Mucosa of gallbladder (tissue), 1 donor: ENCODE data around the gene VAV2. TPM values are rescaled to one million over a fixed set of nuclear protein-coding genes. Genes with fewer than 3 reads are reported as not detected.
"Not testable (repeated sequence)": the region's sequence is repeated elsewhere in the genome, so short reads cannot be mapped to it uniquely, and the experiment has no call there.

Experiments used
- DNase-seq: peaks from one replicate; pipeline ENCODE4 v3.0.0-alpha.2; 2020; ENCODE audit warnings: low spot score
- total RNA-seq: library from RNA; stranded (reverse); gene quantifications from one replicate; pipeline ENCODE4 v1.2.1, GENCODE V29; 2021
- donor health status: DM: no; HTN: no; CAD: no.

Gene VAV2
- total RNA-seq, 1 donor from 2014 or later: 64.4 TPM

DNA sequence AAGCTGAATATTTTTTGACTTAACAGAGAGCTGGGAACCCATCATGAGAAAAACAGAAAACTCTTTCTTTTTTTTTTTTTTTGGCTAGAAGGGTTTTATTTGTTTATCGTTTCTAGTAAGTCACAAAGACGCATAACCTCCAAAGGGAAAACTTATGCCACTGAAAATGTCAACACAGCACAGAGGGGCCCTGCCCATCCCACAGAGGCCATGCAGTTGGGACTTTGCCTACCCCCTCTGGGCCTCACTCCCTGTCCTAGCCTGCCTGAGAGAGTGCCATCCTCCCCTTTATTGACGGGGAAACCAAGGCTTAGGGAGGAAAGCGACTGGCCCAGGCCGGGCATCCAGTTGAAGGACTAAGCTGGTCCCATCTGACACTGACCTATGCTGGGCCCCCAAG is 74.7 kb downstream of the VAV2 start:
- no peak for DNase-seq

DNA sequence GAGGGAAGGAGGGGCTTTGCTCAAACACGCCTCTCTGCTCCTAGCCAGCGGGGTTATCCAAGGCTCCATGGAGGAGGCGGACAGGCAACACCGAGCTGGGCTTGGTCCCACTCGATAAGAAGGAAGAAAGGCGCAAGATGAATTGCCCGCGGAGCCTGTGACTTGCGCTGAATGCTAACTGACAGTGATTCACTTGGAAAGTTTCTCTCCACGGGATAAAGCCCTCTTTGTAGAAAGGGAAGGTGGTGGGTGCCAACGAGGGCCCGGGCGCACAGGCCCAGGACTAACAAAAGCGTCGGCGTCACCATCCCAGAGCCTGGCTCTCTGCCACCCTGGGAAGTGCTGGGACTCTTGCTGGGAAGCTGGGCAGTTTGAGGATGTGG is 76.0 kb downstream of the VAV2 start:
- no peak for DNase-seq

DNA sequence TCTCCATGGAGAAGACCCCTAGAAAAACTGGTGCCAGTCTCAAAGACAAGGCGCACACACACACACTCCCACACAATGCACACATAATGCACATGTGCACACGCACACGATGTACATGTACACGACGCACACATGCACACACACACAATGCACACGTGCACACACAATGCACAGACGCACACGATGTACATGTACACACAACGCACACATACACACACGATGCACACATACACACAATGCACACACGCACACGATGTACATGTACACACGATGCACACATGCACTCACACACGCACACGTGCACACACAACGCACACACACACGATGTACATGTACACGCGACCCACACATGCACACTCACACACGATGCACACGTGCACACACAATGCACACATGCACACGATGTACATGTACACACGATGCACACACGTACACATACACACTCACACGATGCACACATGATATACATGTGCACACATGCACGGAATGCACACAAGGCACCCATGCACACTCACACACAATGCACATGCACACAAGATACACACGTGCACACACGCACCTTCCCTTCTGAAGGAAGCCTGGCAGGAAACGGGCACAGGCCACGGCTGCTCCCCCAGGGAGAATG is 76.5 kb downstream of the VAV2 start:
- DNase-seq: no peak

DNA sequence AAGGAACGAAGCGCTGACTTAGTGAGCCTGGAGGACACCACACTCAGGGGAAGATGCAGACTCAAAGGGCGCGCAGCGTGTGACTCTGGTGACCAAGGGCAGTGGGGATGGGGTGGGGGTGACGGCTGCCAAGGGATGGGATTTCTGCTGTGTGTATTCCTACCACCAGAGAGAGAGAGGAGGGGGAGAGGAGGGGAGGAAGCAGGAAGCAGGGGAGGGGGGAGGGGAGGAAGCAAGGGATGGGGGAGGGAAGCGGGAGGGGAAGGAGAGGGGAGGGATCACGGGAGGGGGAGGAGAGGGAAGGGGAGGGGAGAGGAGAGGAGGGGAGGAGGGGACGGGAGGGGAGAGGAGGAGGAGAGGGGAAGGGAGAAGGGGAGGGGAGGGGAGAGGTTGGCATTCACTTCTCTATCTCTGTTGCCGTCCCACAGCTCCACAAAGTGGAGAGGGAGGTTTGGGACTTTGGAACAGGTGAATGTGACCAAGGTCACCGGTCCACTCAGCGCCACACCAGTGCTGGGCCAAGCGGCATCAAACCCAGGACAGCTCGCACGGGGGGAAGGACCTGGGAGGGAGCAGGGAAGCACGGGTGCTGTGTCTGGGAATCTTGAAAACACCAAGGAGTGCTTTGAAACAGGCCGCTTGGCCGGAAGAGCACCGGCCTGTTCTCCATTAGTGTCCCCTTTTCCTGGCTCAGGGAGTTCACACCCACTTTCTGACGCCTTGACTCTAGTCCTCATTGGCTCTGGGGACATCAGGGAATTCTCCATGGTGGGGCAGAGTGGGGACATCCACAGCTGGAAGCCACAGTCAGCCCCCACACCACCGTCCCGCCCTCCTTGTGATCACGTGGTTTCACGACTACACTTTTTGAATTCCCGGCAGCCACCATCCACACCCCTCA is 77.4 kb downstream of the VAV2 start:
- no peak for DNase-seq

DNA sequence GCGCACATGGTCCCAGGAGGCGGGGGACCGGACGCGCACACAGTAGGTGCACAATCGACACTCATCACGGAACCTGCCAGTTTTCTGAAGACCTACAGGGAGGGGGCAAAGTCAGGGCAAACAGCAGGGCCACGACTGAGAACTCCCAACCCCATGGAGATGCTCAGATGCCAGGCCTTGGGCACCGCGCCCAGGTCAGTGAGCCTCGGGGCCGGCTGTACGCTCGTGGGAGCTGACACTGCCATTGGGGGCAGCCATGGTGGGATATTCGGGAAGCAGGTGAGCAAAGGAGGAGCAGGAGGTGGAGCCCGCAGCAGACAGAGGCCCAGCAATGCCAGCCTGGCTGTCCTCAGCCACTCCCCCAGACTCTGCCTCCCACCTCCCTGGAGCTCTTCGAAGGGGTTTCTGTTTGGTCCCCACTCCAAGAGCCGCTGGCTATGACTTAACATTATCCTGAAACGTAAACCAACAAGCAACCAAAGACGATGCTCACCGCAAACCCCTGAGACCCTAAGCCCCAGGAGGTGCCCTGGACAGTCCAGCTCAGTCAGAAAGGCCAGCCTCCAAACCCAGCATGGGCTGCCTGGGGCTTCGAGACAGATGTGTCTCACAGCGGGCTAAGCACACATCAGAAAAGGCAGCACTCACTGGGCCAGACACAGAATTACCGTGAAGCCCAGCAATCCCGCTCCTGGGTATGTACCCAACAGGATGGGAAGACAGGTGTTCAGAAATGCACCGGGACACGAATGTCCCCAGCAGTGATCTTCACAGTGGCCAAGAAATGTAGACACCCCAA is 78.4 kb downstream of the VAV2 start:
- DNase-seq: no peak

DNA sequence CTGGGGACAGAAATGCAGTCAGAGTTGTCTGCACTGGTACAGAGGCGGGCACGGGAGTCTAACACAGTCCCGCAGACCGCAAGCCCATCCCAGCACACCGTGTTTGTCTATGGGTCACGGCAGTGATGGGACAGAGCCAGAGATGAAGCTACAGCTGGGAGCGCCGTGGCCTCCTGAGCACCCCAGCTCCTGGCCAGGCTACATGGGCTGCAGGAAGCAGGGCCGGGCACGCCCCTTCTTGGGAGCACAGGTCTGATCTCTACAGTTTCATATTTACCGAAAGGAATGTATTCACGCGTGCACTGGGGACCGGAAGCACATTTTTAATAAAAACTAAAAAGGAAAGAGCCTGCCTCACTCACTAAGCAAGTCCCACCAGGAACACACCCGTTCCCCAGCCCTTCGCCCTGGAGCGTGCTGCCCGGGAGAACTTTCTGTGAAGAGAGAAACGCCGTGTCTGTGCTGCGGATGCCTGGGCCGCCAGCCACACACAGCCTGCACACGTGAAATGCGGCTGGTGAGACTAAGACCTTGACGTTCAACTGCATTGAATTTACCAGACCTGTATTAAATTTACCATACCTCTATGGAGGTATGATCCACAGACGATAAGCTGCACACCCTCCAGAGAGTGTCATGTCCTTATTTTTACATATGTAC is 81.1 kb downstream of the VAV2 start:
- DNase-seq: peak; percentile 56

DNA sequence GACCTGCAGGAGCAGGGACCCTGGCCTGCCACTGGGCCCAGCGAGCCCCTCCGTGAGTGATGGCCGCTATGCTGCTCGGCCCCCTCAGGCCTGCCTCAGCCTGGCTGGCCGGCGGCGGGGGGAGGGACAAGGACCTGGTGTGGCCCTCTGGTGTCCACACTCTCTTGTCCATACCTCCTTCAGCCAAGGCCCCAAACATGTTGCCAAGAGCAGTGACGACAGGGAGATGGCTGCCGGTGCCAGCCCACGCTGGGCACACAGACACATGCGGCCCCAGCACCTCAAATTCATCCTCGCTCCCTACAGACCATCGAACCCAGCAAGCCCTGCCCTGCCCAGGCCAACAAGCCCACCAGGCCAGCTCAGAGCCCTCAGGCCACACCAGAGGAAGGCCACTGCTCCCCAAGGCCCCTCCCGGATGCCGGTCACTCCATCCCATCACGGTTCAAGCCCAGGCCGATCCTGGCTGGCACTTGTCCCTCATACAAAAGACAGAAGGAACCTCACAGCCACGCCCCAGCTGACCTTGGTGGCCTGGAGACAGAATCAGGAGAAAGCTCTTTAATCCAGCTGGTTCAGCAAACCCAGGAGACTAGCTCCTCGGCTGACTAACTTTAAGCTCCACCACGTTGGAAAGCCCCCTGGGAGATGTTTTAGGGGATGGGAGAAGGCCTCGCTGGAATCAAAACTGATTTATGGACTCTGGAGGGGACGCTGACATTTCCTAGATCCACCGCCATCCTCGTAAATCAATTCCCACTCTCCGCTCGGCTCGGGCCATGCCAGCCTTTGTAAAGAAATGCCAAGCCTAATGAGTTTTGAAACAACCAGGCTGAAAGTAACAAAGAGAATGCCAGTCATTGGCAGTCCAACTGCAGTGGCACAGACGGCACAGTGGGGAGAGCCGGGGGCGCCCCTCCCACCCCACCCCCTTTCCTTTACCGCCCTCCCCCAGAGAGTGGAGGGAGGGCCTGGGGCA is 84.9 kb downstream of the VAV2 start:
- no peak for DNase-seq

DNA sequence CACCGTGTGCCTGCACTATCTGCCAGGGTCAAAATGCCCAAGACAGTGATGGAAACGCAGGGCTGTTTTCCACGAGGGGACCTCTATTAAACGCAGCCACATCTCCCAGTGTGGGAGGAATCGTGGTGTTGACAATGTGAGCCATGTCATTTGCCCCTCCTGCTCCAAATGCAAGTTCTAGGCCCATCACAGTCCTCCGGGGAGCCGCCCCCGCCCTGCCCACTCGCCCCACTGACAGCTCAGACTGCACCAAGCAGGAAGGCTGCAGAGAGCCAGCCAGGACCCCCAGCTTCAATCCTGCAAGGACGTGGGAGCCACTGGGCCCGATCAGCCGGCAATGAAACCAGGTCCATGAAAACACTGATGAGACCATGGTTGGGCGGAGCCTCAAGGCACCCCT is 85.9 kb downstream of the VAV2 start:
- no peak for DNase-seq

DNA sequence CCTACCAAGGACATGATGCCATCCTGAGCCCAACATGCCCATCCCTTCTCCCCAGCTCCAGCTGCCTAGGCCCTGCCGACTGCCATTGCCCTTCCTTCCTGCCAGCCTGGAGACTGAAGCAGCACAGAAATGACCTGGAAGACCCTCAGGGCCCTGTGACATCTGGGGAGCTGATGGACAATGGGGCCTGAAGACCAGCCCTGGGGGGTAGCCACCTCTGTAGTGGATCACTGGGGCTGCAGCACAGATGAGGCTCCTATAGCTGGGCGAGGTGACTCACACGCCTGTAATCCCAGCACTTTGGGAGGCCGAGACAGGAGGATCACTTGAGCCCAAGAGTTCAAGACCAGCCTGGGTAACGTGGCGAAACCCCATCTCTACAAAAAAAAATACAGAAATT is 86.6 kb downstream of the VAV2 start:
- DNase-seq: no peak

DNA sequence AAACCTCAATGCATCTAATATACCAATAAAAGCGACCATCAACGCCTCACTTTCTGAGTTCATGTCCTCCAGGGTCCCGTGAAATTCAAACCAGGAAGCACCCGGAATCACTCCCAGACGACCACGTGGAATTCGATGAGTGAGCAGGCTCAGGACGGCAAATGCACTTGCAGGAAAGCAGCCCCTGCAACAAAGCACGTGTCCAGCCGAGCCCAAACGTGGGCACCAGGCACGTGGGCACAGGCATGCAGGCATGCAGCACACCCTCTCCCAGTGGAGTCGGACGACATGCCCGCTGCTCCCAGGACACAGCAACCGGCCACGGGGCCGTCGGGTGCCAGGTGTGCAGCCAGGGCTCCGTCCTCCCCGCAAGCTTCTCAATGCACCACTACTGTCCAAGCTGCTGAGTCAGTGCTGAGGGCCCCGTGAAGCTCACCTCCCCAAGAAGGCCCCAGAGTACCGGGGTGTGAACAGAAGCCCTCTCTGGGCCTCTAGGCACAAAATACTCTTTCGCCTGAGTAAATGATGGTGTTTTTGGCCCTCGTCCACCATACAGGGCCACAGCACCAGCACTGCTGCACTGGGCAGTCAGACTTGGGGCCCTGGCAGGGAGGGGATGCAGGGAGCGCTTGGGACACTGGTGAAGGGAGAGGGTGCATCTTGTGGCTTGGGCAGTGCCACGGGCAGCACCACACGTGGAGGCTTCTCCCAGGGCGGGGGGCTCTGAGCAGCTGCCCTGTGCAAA is 87.6 kb downstream of the VAV2 start:
- DNase-seq: no peak

DNA sequence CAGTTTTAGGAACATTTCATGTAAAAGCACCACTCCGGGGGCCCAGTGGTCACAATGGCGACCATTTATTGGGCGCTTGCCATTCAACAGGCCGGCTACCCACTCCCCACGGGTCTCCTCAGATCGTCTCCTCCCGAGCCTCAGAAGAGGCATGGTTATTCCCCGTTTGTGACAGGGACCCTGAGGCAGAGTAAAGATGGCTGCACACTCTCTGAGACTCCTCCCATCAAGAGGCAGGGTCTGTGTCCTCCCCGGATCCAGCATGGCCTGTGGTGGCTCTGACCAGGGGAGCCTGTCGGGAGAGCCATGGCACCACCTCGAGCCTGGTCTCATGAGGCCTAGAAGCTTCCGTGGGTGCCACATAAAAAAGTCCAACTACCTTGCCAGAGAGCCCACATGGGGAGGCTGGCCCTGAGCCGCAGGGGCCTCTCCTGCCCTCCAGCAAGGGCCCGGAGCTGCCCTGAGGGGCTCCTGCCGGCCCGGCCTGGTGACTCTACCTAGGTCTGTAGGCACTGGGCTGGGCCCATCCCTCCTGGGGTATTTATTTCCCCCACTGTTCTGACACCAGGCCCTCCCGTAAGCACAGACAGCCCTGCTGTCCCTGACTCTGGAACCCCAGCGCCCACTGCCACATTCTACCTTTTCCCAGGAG is 90.8 kb downstream of the VAV2 start:
- DNase-seq: no peak

DNA sequence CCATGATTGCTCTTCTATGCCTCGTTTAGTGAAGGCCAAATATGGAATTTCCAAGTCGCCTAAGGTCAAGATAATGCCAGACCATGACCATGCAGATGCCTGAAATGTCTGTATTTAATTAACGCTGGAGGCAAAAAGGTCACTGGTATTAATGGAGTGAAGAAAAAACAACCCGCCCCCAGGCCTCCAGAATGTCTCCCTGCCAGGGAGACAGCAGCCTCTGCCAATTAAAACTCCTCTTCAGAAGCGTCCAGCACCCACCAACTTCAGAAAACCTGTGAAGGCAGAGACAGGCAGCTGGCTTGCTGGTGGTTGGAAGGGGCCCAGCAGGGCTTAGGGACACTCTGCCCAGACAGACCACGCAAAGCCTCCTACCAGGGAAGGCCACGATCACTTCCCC is 94.4 kb downstream of the VAV2 start:
- DNase-seq: no peak

DNA sequence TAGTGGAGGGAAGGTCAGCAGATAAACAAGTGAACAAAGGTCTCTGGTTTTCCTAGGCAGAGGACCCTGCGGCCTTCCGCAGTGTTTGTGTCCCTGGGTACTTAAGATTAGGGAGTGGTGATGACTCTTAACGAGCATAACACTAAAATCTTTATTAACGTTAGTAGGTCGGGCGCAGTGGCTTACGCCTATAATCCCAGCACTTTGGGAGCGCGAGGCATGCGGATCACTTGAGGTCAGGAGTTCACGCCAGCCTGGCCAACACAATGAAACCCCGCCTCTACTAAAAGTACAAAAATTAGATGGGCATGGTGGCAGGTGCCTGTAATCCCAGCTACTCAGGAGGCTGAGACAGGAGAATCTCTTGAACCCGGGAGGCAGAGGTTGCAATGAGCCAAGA is 96.1 kb downstream of the VAV2 start:
- DNase-seq: not testable (repeated sequence)

DNA sequence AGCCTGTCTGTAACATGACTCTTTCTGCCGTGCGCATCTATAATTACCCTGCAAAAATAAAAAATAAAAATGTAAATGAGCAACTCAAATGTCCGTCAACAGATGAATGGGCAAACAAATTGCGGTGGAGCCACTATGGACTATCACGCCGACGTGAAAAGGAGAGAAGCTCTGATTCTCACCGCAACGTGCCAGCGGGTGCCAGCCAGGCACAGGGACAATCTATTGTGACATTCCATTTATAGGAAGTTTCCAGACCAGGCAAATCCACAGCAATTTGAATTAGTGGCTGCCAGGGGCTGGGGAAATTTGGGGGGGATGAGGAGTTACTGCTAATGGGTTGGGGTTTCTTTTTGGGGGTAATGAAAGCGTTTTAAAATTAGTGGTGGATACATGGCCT is 96.8 kb downstream of the VAV2 start:
- DNase-seq: no peak

DNA sequence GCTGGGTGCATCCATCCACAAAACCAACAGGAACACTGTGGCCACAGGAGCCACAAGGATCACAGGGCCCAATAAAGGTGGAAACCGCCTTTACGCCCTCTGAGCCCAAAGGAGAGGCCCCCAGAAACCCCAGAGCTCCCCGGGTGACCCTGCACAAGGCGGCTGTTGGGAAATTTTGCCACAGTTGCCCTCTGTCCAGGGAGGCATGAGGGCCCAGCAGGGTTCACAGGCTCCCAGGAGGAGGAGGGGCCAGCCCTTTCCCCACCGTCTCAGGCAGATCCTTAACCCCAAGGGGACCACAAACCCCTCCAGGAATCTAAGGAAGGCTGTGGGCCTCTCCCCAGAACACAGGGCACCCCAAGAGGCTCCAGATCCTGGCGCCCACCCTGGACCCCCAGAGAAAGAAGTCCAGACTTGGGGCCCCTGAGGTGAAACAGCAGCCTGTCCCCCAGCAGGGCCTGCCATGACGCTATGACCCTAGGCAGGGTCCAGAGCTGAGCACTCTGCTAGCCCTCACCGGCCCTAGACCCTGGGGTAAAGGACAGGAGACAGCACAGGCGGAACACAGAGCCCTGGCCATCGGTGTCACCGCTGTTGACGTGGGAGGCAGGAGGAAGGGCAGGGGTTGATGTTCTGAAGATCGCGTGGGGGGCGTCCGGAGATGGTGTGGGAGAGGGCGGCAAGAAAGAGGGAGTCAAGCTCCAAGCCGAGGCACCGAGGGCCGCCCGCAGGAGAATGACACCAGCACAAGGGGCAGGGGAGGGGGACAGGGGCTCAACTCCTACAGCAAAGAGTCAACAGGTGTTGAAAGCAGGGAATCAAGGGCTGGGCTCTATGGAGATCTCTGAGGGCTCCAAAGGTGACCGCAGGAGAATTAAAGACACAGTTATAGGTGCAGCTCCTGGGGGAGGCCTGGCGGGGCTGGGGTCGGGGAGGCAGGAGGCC is 97.5 kb downstream of the VAV2 start:
- DNase-seq: no peak

DNA sequence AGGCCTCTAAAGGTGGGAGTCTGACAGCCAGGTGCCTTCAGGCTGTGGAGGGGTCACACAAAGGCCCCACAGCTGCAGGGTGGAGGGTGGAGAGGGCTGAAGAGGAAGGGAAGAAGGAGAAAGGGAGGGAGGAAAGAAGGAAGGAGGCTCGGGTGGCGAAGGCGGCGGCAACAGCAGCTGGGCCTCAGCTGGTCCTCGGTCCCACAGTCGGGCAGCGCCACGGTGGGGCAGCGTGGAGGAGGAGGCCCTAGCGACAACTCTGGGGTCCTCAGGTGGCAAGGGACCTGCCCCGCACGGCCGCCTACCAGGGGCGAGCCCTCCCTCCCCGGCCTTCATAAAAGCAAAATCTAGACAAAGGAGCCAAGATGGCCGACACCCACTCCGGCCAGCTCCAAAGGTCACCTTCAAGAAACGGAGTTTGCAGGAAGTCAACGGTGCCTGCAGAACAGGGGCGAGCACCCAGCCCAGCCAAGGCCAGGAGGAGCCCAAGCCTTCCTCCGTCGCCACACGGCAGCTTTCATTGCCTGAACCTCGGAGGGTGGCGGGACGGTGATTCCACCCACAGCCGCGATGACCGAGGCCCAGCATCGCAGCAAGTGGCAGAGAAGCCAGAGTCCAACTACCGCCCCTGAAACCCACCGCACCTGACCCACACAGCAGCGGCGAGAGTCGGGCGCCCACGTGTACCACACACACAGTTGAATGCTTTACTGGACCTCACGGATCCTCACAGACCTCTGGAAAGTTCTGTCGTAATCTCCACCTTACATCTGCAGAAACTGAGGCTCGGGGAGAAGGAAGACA is 98.7 kb downstream of the VAV2 start:
- DNase-seq: no peak

DNA sequence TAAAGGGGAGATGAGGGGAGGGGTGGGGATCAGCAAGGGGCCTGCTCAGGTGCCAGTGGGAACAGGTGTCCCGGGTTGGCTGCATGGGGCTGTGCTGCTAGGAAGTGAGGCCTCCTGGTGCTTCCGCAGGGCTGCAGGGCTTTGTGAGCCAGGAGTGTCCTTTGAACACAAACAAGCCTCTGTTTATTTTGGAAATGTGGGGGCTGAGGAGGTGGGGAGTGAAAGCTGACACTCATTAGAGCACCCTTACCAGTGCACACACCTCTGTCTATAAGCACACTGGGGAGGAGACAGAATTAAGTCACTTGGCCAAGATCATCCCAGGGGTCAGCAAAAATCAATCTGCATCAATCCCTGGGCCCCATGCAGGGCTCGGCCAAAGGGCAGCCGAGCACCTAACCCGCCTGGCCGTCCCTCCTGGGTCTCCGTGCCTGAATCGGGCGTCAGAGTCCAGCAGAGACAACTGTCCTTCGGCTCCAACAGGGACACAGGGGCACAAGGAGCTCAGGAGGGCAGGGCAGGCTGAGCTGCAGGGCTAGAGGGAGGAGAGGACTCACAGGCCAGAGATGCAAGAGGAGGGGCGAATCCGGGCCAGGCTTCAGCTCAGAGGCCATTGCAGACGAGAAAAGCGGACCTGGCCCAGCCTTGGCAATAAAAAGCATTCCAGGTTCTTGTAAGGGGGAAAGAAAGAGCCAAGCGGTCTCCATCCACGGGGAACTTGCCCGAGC is 99.8 kb downstream of the VAV2 start:
- peak; percentile 60 for DNase-seq
